K562 (cell line): ENCODE results near the gene SYPL2. TPM values are rescaled to one million over a fixed set of nuclear protein-coding genes. Genes with fewer than 3 reads are reported as not detected.

Experiments used
- CHD1 ChIP-seq: fragments of 200-600 bp; sonication (generic); IDR thresholded peaks from one replicate; pipeline ENCODE4 v1.6.1; 2012; ENCODE audit warnings: mild to moderate bottlenecking, moderate library complexity, low read length, inconsistent platforms
- EZH2 ChIP-seq: IDR thresholded peaks from 2 replicates; pipeline ENCODE4 v1.6.1; 2012; ENCODE audit warnings: low read depth, mild to moderate bottlenecking, inconsistent platforms, low read length, borderline replicate concordance
- FOXP4 ChIP-seq: sonication (generic); formaldehyde crosslinking; IDR thresholded peaks from 2 replicates; pipeline ENCODE4 v1.8.0; 2022; ENCODE audit warnings: mild to moderate bottlenecking, missing genetic modification reagents, borderline replicate concordance
- HBP1 ChIP-seq: fragments of 450-650 bp; formaldehyde crosslinking; IDR thresholded peaks from 2 replicates; pipeline ENCODE4 v1.4.0; 2022; ENCODE audit warnings: missing genetic modification characterization
- SAP30 ChIP-seq: fragments of 200-600 bp; sonication (generic); IDR thresholded peaks from 2 replicates; pipeline ENCODE4 v1.6.1; 2012; ENCODE audit warnings: borderline replicate concordance, low read depth, mild to moderate bottlenecking, moderate library complexity, low read length, control low read depth, inconsistent platforms; ENCODE audit not compliant: insufficient read depth, poor library complexity, severe bottlenecking
- SFPQ ChIP-seq: fragments of 200-400 bp; formaldehyde crosslinking; IDR thresholded peaks from 2 replicates; pipeline ENCODE4 v1.6.1; 2017; ENCODE audit warnings: mild to moderate bottlenecking, low read depth, low read length, moderate library complexity
- SIRT6 ChIP-seq: IDR thresholded peaks from one replicate; pipeline ENCODE4 v1.6.1; 2012; ENCODE audit warnings: low read depth, mild to moderate bottlenecking, control low read depth, inconsistent platforms, low read length, moderate library complexity
- SMAD4 ChIP-seq: fragments of 250-450 bp; sonication (Bioruptor Pico); conservative IDR thresholded peaks from 2 replicates; pipeline ENCODE4 v1.8.0; 2021; ENCODE audit warnings: inconsistent platforms, mild to moderate bottlenecking, moderate library complexity
- SMC3 ChIP-seq: conservative IDR thresholded peaks from 2 replicates; pipeline ENCODE4 v1.6.1; 2011; ENCODE audit warnings: low read depth, low read length, improper control_type of control experiment; ENCODE audit not compliant: insufficient read depth
- SREBF2 ChIP-seq: sonication (generic); formaldehyde crosslinking; IDR thresholded peaks from 2 replicates; pipeline ENCODE4 v1.4.0; 2020; ENCODE audit warnings: mild to moderate bottlenecking, missing genetic modification reagents
- VEZF1 ChIP-seq: fragments of 200-800 bp; sonication (Bioruptor generic); IDR thresholded peaks from 2 replicates; pipeline ENCODE4 v1.6.1; 2017; ENCODE audit warnings: missing genetic modification characterization, missing compliant biosample characterization
- ZFX ChIP-seq: sonication (generic); formaldehyde crosslinking; IDR thresholded peaks from 2 replicates; pipeline ENCODE4 v1.8.0; 2022; ENCODE audit warnings: mild to moderate bottlenecking, missing genetic modification reagents, moderate library complexity
- ZNF124 ChIP-seq: sonication (generic); formaldehyde crosslinking; IDR thresholded peaks from 2 replicates; pipeline ENCODE4 v1.8.1; 2022; ENCODE audit warnings: missing genetic modification reagents
- ZNF512 ChIP-seq: IDR thresholded peaks from 2 replicates; pipeline ENCODE4 v1.6.1; 2016; ENCODE audit warnings: missing genetic modification characterization, missing compliant biosample characterization
- polyA plus RNA-seq, 8 experiments: library from polyadenylated mRNA; depleted of rRNA in 4 of 8; stranded (reverse) in 5 of 8; unstranded in 3 of 8; fragments of >200 nt; fragmentation: Nextera tagmentation in 2 of 8; fragmentation: Illumina TruSeq in 1 of 8; extraction: Ambion mirVana in 2 of 8; extraction: Trizol in 1 of 8; gene quantifications; 2 replicates each; pipeline versions ENCODE4 v1.2.1 to v1.2.3, GENCODE V29; 2011 to 2014; ENCODE audit warnings: inconsistent platforms in 1 of 8, missing spikeins in 1 of 8
- total RNA-seq, 7 experiments: library from RNA; depleted of rRNA in 6 of 7; stranded (reverse); fragments of >200 nt in 6 of 7; fragmentation: Illumina TruSeq in 2 of 7; extraction: Trizol in 2 of 7; gene quantifications; 2 replicates each; pipeline versions ENCODE4 v1.2.1 to v1.2.3, GENCODE V29; 2011 to 2021; ENCODE audit warnings: low replicate concordance in 1 of 7

The SYPL2 gene
- total and polyA plus RNA-seq, 9 of the 15 experiments (the other 6 are each of a cell fraction or from before 2014, with no cell fraction given), result 0.03 to 0.20 (median 0.07) TPM; not detected in 2

GRCh38 chr1:109483672-109484518 is 17.5 kb downstream of the SYPL2 start, which contains the start of gene ATXN7L2 (continued):
- TF ChIP-seq VEZF1 (CRISPR knock-in tag), result peak; percentile 99
- TF ChIP-seq SREBF2 (CRISPR knock-in tag), result no peak
- TF ChIP-seq FOXP4 (CRISPR knock-in tag), result no peak; the same call in 1 of the 2 replicates
- peak; percentile 68 for TF ChIP-seq ZFX (CRISPR knock-in tag)
- no peak for TF ChIP-seq CHD1
- TF ChIP-seq SMAD4, result peak; percentile 95
- peak; percentile 37 for TF ChIP-seq SAP30
- no peak for TF ChIP-seq EZH2
- TF ChIP-seq ZNF124 (CRISPR knock-in tag), result no peak
- TF ChIP-seq ZNF512 (tag), result no peak
- TF ChIP-seq SMC3, result no peak
- TF ChIP-seq SIRT6, result no peak
- TF ChIP-seq SFPQ, result no peak
- peak; percentile 88 for TF ChIP-seq HBP1 (CRISPR knock-in tag)
